ENCODE measurements around the gene HPS4.

GRCh38 chr22:26404851-26405421 is 78.6 kb downstream of the HPS4 start:
- TF ChIP-seq, protein P1, sequence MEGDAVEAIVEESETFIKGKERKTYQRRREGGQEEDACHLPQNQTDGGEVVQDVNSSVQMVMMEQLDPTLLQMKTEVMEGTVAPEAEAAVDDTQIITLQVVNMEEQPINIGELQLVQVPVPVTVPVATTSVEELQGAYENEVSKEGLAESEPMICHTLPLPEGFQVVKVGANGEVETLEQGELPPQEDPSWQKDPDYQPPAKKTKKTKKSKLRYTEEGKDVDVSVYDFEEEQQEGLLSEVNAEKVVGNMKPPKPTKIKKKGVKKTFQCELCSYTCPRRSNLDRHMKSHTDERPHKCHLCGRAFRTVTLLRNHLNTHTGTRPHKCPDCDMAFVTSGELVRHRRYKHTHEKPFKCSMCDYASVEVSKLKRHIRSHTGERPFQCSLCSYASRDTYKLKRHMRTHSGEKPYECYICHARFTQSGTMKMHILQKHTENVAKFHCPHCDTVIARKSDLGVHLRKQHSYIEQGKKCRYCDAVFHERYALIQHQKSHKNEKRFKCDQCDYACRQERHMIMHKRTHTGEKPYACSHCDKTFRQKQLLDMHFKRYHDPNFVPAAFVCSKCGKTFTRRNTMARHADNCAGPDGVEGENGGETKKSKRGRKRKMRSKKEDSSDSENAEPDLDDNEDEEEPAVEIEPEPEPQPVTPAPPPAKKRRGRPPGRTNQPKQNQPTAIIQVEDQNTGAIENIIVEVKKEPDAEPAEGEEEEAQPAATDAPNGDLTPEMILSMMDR (IDR thresholded peaks at IDR 0.05): no peak
- no peak for TF ChIP-seq POLR2A (IDR thresholded peaks at IDR 0.05)

Data from stomach (tissue), 4 donors.